GM12865 (cell line): Measurements from ENCODE around the gene SLC6A5.

Source experiments
- DNase-seq: peaks from one replicate; pipeline ENCODE4 v3.0.0; 2010; ENCODE audit warnings: low read depth
- H3K4me3 ChIP-seq: 2 replicates; pipeline ENCODE4 v1.5.1; 2011; ENCODE audit warnings: mild to moderate bottlenecking, low read depth, low read length, control low read depth
- TF ChIP-seq, protein P1 (sequence below): IDR thresholded peaks from 2 replicates; pipeline ENCODE4 v1.5.1; 2011; ENCODE audit warnings: low read length, control low read depth, low read depth, inconsistent platforms; ENCODE audit not compliant: insufficient read depth; ENCODE audit errors: missing control alignments

SLC6A5 gene

DNA sequence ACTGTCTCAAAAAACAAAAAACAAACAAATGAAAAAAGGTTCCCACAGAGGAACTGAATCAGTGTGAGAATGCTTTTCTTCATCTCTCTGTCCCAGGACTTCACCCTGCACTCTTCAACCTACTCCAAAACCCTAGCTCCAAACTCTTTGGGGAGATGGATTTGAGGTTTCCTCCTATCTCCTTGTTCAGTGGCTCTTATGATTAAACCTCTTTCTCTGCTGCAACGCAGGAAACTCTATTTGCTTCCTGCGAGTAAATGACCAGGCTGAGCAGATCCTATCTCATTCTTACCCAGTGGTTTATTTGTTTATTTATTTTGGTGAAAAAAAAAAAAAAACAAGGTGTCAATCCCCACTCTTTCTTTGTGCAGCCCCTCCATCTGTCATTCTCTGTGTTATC, 12.0 kb downstream of the SLC6A5 start:
- DNase-seq: no peak
- H3K4me3 ChIP-seq: no peak overlapping the region
- TF ChIP-seq, protein P1, sequence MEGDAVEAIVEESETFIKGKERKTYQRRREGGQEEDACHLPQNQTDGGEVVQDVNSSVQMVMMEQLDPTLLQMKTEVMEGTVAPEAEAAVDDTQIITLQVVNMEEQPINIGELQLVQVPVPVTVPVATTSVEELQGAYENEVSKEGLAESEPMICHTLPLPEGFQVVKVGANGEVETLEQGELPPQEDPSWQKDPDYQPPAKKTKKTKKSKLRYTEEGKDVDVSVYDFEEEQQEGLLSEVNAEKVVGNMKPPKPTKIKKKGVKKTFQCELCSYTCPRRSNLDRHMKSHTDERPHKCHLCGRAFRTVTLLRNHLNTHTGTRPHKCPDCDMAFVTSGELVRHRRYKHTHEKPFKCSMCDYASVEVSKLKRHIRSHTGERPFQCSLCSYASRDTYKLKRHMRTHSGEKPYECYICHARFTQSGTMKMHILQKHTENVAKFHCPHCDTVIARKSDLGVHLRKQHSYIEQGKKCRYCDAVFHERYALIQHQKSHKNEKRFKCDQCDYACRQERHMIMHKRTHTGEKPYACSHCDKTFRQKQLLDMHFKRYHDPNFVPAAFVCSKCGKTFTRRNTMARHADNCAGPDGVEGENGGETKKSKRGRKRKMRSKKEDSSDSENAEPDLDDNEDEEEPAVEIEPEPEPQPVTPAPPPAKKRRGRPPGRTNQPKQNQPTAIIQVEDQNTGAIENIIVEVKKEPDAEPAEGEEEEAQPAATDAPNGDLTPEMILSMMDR: no peak

DNA sequence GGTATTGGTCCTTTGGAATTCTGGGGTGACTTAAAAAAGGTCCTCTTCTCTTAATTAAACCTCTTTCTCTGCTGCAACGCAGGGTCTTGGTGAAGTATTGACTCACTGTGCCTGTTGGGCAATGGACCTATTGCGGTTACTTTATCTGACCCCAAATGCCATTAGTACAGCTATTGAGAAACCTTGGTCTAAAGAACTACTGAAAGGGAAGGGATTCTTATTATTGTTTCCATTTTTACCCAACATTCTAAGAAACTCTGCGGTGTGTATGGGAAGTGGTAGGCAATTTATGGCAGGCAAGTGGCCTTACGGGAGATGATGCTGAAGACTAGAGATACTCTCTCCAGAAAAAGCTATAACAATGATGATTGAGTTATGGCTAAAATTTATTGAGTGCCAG, 12.5 kb downstream of the SLC6A5 start:
- no peak for DNase-seq
- TF ChIP-seq, protein P1: no peak
- H3K4me3 ChIP-seq: no peak overlapping the region

DNA sequence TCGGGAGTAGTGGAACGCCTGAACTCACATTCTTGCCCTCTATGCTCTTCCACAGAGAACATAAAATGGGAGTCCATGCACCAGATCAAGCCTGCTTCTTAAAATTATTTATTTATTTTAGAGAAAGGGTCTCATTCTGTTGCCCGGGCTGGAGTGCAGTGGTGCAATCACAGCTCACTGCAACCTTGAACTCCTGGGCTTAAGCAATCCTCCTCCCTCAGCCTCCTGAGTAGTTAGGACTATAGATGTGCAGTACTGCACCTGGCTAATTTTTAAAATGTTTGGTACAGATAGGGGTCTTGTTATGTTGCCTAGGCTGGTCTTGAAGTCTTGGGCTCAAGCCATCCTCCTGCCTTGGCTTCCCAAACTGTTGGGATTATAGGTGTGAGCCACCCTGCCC, 13.0 kb downstream of the SLC6A5 start:
- TF ChIP-seq, protein P1: no peak
- DNase-seq: no peak
- H3K4me3 ChIP-seq: no peak overlapping the region

DNA sequence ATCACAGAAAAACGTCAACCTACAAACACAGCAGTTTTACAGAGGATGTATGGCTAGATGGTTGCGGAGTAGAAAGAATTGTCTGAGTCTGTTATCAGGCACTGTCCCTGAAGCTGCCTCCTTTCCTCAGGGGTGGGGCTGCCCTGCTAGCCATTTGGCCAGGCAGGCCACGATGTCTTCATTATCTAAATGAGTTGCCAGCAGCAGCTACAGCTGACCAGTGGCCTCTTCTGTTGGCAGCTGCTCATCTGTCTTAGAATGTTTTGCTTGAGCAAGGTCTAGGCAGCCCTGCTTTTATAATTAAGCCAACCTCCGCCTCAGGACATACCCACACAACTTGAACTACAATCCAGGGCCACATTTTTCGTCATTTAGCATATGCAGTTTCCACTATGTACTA, 17.5 kb downstream of the SLC6A5 start:
- TF ChIP-seq, protein P1: no peak
- DNase-seq: no peak
- no peak overlapping the region for H3K4me3 ChIP-seq

DNA sequence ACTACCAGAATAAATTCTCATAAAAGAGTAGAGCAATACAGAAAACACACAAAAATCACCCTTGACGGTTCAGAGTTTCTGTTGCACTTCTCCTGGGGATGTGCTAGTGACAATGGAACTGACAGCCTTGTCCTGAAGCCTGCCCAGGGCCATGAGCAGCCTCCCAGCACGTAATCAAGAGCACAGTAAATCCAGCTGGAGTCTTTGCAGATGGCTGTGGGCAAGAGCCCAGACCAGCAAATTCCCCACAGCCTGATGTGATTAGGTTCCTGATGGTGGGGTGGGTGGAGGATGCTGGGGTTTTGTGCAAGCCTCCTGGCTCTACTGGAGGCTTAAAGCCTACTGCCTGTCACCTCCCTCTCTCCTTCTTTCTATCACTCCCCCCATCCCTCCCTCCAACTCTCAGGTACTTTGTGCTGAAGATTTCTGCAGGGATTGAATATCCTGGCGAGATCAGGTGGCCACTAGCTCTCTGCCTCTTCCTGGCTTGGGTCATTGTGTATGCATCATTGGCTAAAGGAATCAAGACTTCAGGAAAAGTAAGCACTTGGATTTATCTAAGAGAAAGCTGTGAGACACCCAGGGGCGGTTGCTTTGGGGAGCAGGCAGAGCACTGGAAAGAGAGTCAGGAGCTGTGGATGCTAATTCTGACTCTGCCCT, 18.1 kb downstream of the SLC6A5 start:
- H3K4me3 ChIP-seq: no peak overlapping the region
- no peak for DNase-seq
- TF ChIP-seq, protein P1: no peak

DNA sequence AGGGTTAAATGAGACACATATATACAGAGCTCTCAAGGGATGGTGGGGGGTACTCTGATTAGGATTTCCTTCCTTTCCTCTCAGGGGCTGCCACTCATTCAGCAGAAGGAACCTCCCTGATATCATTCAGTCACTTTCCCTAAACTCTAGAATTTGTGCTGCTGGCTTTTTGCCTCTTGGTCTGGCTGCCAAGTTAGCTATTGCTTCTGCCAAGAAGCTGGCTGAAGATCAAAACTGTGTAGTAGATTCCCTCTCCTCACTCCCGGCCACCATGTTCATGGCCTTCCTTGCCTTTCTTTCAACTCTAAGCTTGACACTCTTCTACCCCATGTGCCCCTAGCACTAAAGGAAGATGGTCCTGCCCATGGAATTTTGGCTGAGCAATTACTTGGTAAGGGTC, 18.7 kb downstream of the SLC6A5 start:
- H3K4me3 ChIP-seq: no peak overlapping the region
- DNase-seq: no peak
- TF ChIP-seq, protein P1: no peak

DNA sequence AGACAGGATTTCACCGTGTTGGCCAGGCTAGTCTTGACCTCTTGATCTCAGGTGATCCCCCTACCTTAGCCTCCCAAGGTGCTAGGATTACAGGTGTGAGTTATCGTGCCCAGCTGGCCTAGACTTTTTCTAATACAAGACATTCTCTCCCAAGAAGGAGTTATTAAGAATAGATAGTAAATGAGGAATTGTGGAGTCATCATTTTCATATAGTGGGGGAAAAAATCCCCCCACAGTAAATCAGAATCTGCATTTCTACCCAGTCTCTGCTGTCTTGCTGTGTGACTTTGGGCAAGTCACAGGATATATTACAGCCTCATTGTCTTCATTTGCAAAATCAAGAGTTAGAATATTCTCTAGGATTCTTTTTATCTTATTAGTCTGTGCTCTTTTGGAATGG, 21.6 kb downstream of the SLC6A5 start:
- TF ChIP-seq, protein P1: no peak
- no peak overlapping the region for H3K4me3 ChIP-seq
- no peak for DNase-seq
